HG03159 (cell line): ENCODE measurements around the gene WDR59.
"Not testable (repeated sequence)": the region's sequence is repeated elsewhere in the genome, so short reads cannot be mapped to it uniquely, and the experiment has no call there.

Source experiments
- ATAC-seq: cut with Tn5 transposase; IDR thresholded peaks from one replicate; pipeline ENCODE4 v1.9.1; 2021; ENCODE audit warnings: mild to moderate bottlenecking, moderate library complexity; ENCODE audit not compliant: unreplicated experiment

The WDR59 gene

GRCh38 chr16:74868501-74868900, 116.4 kb downstream of the WDR59 start:
- ATAC-seq, result no peak

- ATAC-seq, result no peak
Observed at GRCh38 chr16:74868035-74868434, 116.9 kb downstream of the WDR59 start.

GRCh38 chr16:74867281-74867849, 117.6 kb downstream of the WDR59 start:
- ATAC-seq, result no peak

- no peak for ATAC-seq
Observed at GRCh38 chr16:74865922-74866598, 118.9 kb downstream of the WDR59 start.

GRCh38 chr16:74862743-74863244, 122.1 kb downstream of the WDR59 start:
- ATAC-seq, result no peak

- ATAC-seq, result no peak
Observed at GRCh38 chr16:74852500-74852875, 132.4 kb downstream of the WDR59 start.

- ATAC-seq, result no peak
Observed at GRCh38 chr16:74850027-74850426, 134.9 kb downstream of the WDR59 start.

- no peak for ATAC-seq
Observed at GRCh38 chr16:74847202-74847601, 137.7 kb downstream of the WDR59 start.

- ATAC-seq, result no peak
Observed at GRCh38 chr16:74846714-74847113, 138.2 kb downstream of the WDR59 start.

GRCh38 chr16:74844041-74844980, 140.6 kb downstream of the WDR59 start:
- no peak for ATAC-seq

- ATAC-seq, result not testable (repeated sequence)
Observed at GRCh38 chr16:74843381-74844035, 141.4 kb downstream of the WDR59 start.

GRCh38 chr16:74842413-74842812, 142.5 kb downstream of the WDR59 start:
- no peak for ATAC-seq

- no peak for ATAC-seq
Observed at GRCh38 chr16:74841904-74842303, 143.0 kb downstream of the WDR59 start.

- no peak for ATAC-seq
Observed at GRCh38 chr16:74841469-74841868, 143.5 kb downstream of the WDR59 start.

GRCh38 chr16:74837056-74837455, 147.9 kb downstream of the WDR59 start:
- no peak for ATAC-seq

GRCh38 chr16:74836111-74836671, 148.7 kb downstream of the WDR59 start:
- no peak for ATAC-seq

- ATAC-seq, result no peak
Observed at GRCh38 chr16:74832228-74832627, 152.7 kb downstream of the WDR59 start.

- ATAC-seq, result no peak
Observed at GRCh38 chr16:74831467-74831866, 153.5 kb downstream of the WDR59 start.

- ATAC-seq, result no peak
Observed at GRCh38 chr16:74830648-74831047, 154.3 kb downstream of the WDR59 start.

- no peak for ATAC-seq
Observed at GRCh38 chr16:74829637-74830036, 155.3 kb downstream of the WDR59 start.

- no peak for ATAC-seq
Observed at GRCh38 chr16:74825941-74826340, 159.0 kb downstream of the WDR59 start.
